OCI-LY3 (cell line): ENCODE results near the gene ZNF621.

Experiments
- H2AFZ ChIP-seq: fragments of 200-600, 300-600 bp; shearing (Covaris generic); 2 replicates; pipeline ENCODE4 v1.6.0; 2014; ENCODE audit warnings: antibody characterized with exemption, low read depth, low read length
- H3K27ac ChIP-seq: fragments of 200-600, 300-600 bp; sonication (generic); 2 replicates; pipeline ENCODE4 v1.5.1; 2014; ENCODE audit warnings: mild to moderate bottlenecking, low read length, moderate library complexity, mixed read lengths
- H3K27me3 ChIP-seq: fragments of 200-600, 300-600 bp; sonication (generic); 2 replicates; pipeline ENCODE4 v1.6.1; 2014; ENCODE audit warnings: low read depth, low read length, mixed read lengths
- H3K36me3 ChIP-seq: fragments of 200-600, 300-600 bp; sonication (generic); replicated peaks from 2 replicates; pipeline ENCODE3; 2014; ENCODE audit warnings: low read depth, low read length, mixed read lengths
- H3K4me1 ChIP-seq: fragments of 300-600, 200-600 bp; sonication (generic); 2 replicates; pipeline ENCODE4 v1.6.1; 2014; ENCODE audit warnings: low read length, mixed read lengths
- H3K4me2 ChIP-seq: fragments of 200-600, 300-600 bp; sonication (generic); 2 replicates; pipeline ENCODE4 v1.6.1; 2014; ENCODE audit warnings: low read length, mixed read lengths
- H3K4me3 ChIP-seq: fragments of 300-600, 200-600 bp; sonication (generic); 2 replicates; pipeline ENCODE4 v1.5.1; 2014; ENCODE audit warnings: antibody characterized with exemption, mild to moderate bottlenecking, low read length, moderate library complexity
- H3K79me2 ChIP-seq: fragments of 300-600, 200-600 bp; shearing (Covaris generic); 2 replicates; pipeline ENCODE4 v1.6.1; 2014; ENCODE audit warnings: mild to moderate bottlenecking, low read length, mixed read lengths
- H3K9ac ChIP-seq: fragments of 300-600, 200-600 bp; shearing (Covaris generic); 2 replicates; pipeline ENCODE4 v1.6.0; 2014; ENCODE audit warnings: mild to moderate bottlenecking, low read length, moderate library complexity
- H3K9me3 ChIP-seq: fragments of 200-600, 300-600 bp; shearing (Covaris generic); 2 replicates; pipeline ENCODE4 v1.6.1; 2014; ENCODE audit warnings: low read length, mixed read lengths; ENCODE audit not compliant: insufficient read depth
- H4K20me1 ChIP-seq: fragments of 200-600, 300-600 bp; sonication (generic); 2 replicates; pipeline ENCODE4 v1.6.1; 2016; ENCODE audit warnings: low read length, mixed read lengths; ENCODE audit not compliant: insufficient read depth
- CTCF ChIP-seq: fragments of 200-600, 300-600 bp; sonication (generic); IDR thresholded peaks from 2 replicates; pipeline ENCODE4 v1.5.1; 2014; ENCODE audit warnings: antibody characterized with exemption, low read length, low read depth
- EZH2phosphoT487 ChIP-seq: fragments of 200-600 bp; shearing (Covaris generic); IDR thresholded peaks from 2 replicates; pipeline ENCODE4 v1.6.1; 2018; ENCODE audit warnings: antibody characterized with exemption, mixed run types, low read depth

Gene ZNF621

GRCh38 chr3:40580494-40581091, 55.8 kb downstream of the ZNF621 start:
- no peak overlapping the region for H3K9ac ChIP-seq
- no peaks in the 10 kb centered on the region for H4K20me1 ChIP-seq
- H3K4me2 ChIP-seq, result no peak overlapping the region
- H2AFZ ChIP-seq, result no peak overlapping the region
- H3K27me3 ChIP-seq, result peaks cover 26% of the 10 kb centered on the region
- H3K79me2 ChIP-seq, result no peaks in the 10 kb centered on the region
- no peak overlapping the region for H3K4me3 ChIP-seq
- H3K36me3 ChIP-seq, result no peaks in the 10 kb centered on the region
- no peaks in the 10 kb centered on the region for H3K9me3 ChIP-seq
- H3K4me1 ChIP-seq, result peaks cover 10% of the 10 kb centered on the region
- H3K27ac ChIP-seq, result no peak overlapping the region
- peak; percentile 99 for TF ChIP-seq CTCF
- no peak for TF ChIP-seq EZH2phosphoT487

GRCh38 chr3:40581166-40581565, 56.4 kb downstream of the ZNF621 start:
- Histone ChIP-seq H3K79me2 (no peaks in the 10 kb centered on the region), H3K27me3 (peaks cover 21% of the 10 kb centered on the region), H3K4me1 (peaks cover 16% of the 10 kb centered on the region), H3K9me3 (no peaks in the 10 kb centered on the region), H3K36me3 (no peaks in the 10 kb centered on the region), H3K4me2 (no peak overlapping the region), H4K20me1 (no peaks in the 10 kb centered on the region), H3K27ac (no peak overlapping the region), H2AFZ (no peak overlapping the region), H3K9ac (no peak overlapping the region), H3K4me3 (no peak overlapping the region)
- TF ChIP-seq EZH2phosphoT487, result no peak
- no peak for TF ChIP-seq CTCF

GRCh38 chr3:40582401-40583027, 57.8 kb downstream of the ZNF621 start:
- Histone ChIP-seq H3K4me2 (no peak overlapping the region), H3K4me1 (peaks cover 16% of the 10 kb centered on the region), H4K20me1 (no peaks in the 10 kb centered on the region), H3K9me3 (no peaks in the 10 kb centered on the region), H3K9ac (no peak overlapping the region), H3K36me3 (no peaks in the 10 kb centered on the region), H3K27me3 (peaks cover 14% of the 10 kb centered on the region), H2AFZ (no peak overlapping the region), H3K27ac (no peak overlapping the region), H3K79me2 (no peaks in the 10 kb centered on the region), H3K4me3 (no peak overlapping the region)
- TF ChIP-seq CTCF, result no peak
- no peak for TF ChIP-seq EZH2phosphoT487

- no peak overlapping the region for H2AFZ ChIP-seq
Observed at GRCh38 chr3:40583691-40584090, 58.9 kb downstream of the ZNF621 start.

More at GRCh38 chr3:40583691-40584090, 58.9 kb downstream of the ZNF621 start:
- Histone ChIP-seq H4K20me1 (no peaks in the 10 kb centered on the region), H3K27ac (no peak overlapping the region), H3K27me3 (peaks cover 3% of the 10 kb centered on the region; the same call in 1 of the 2 replicates), H3K9ac (no peak overlapping the region), H3K4me1 (peaks cover 16% of the 10 kb centered on the region), H3K9me3 (no peaks in the 10 kb centered on the region), H3K4me3 (no peak overlapping the region), H3K79me2 (no peaks in the 10 kb centered on the region), H3K36me3 (no peaks in the 10 kb centered on the region), H3K4me2 (no peak overlapping the region)
- no peak for TF ChIP-seq EZH2phosphoT487
- TF ChIP-seq CTCF, result no peak
